ENCODE measurements around the gene TXNL4B. TPM values are rescaled to one million over a fixed set of nuclear protein-coding genes. Genes with fewer than 3 reads are reported as not detected.
A peak's percentile ranks its signal among the peaks of the same experiment; 100 is the strongest.
"Not testable (repeated sequence)": the region's sequence is repeated elsewhere in the genome, so short reads cannot be mapped to it uniquely, and the experiment has no call there.

Gene TXNL4B
- total RNA-seq, 2 donors from 2014 or later: 29.3 to 34.4 TPM

GRCh38 chr16:72083778-72084404 is 9.5 kb downstream of the TXNL4B start:
- Mint-ChIP-seq H3K4me3 (no peak overlapping the region), H3K4me1 (ENCODE audit: low read depth) (no peaks in the 10 kb centered on the region), H3K36me3 (ENCODE audit: insufficient read depth in 2 of 2) (peaks cover 15 to 29% of the 10 kb centered on the region in 2 donors), H3K27me3 (ENCODE audit: low read depth) (no peaks in the 10 kb centered on the region), H3K27ac (no peak overlapping the region), H3K9me3 (peaks cover 1 to 2% of the 10 kb centered on the region in 2 donors)
- ATAC-seq (replicated peaks in 1 of 2) (no peak), DNase-seq (no peak)

GRCh38 chr16:72076991-72077706 is 16.3 kb downstream of the TXNL4B start:
- not testable (repeated sequence) for H3K4me1 Mint-ChIP-seq (ENCODE audit: low read depth); H3K36me3 Mint-ChIP-seq (ENCODE audit: insufficient read depth in 2 of 2); H3K27me3 Mint-ChIP-seq (ENCODE audit: low read depth)

GRCh38 chr16:72075067-72075466 is 18.4 kb downstream of the TXNL4B start:
- H3K4me3 Mint-ChIP-seq; H3K4me1 Mint-ChIP-seq (ENCODE audit: low read depth); DNase-seq; ATAC-seq (replicated peaks in 1 of 2); H3K9me3 Mint-ChIP-seq; H3K36me3 Mint-ChIP-seq (ENCODE audit: insufficient read depth in 2 of 2); H3K27ac Mint-ChIP-seq; H3K27me3 Mint-ChIP-seq (ENCODE audit: low read depth): not testable (repeated sequence)

More at GRCh38 chr16:72076991-72077706, 16.3 kb downstream of the TXNL4B start:
- H3K27ac Mint-ChIP-seq; ATAC-seq (replicated peaks in 1 of 2); H3K9me3 Mint-ChIP-seq; H3K4me3 Mint-ChIP-seq; DNase-seq: not testable (repeated sequence)

GRCh38 chr16:72073560-72074230 is 19.7 kb downstream of the TXNL4B start:
- no peaks in the 10 kb centered on the region for H3K36me3 Mint-ChIP-seq (ENCODE audit: insufficient read depth in 2 of 2)
- no peak overlapping the region for H3K4me3 Mint-ChIP-seq
- H3K9me3 Mint-ChIP-seq: no peaks in the 10 kb centered on the region
- H3K4me1 Mint-ChIP-seq (ENCODE audit: low read depth): no peaks in the 10 kb centered on the region
- no peak for DNase-seq
- ATAC-seq (replicated peaks in 1 of 2): no peak
- no peaks in the 10 kb centered on the region for H3K27me3 Mint-ChIP-seq (ENCODE audit: low read depth)
- no peak overlapping the region for H3K27ac Mint-ChIP-seq

GRCh38 chr16:72072514-72073342 is 20.7 kb downstream of the TXNL4B start:
- Mint-ChIP-seq H3K4me3 (no peak overlapping the region), H3K36me3 (ENCODE audit: insufficient read depth in 2 of 2) (no peaks in the 10 kb centered on the region), H3K27ac (no peak overlapping the region), H3K9me3 (no peaks in the 10 kb centered on the region), H3K27me3 (ENCODE audit: low read depth) (no peaks in the 10 kb centered on the region), H3K4me1 (ENCODE audit: low read depth) (no peaks in the 10 kb centered on the region)
- DNase-seq (no peak), ATAC-seq (replicated peaks in 1 of 2) (no peak)

- no peaks in the 10 kb centered on the region for H3K36me3 Mint-ChIP-seq (ENCODE audit: insufficient read depth in 2 of 2)
- DNase-seq (no peak), ATAC-seq (replicated peaks in 1 of 2) (no peak)
- H3K27ac Mint-ChIP-seq: no peak overlapping the region
- no peak overlapping the region for H3K4me3 Mint-ChIP-seq
- H3K9me3 Mint-ChIP-seq: no peaks in the 10 kb centered on the region
- H3K4me1 Mint-ChIP-seq (ENCODE audit: low read depth): no peaks in the 10 kb centered on the region
- H3K27me3 Mint-ChIP-seq (ENCODE audit: low read depth): no peaks in the 10 kb centered on the region
Measured at GRCh38 chr16:72068930-72069329, 24.5 kb downstream of the TXNL4B start.

GRCh38 chr16:72066747-72067146 is 26.7 kb downstream of the TXNL4B start:
- DNase-seq (peak in 1 of 2 donors; percentile 3), ATAC-seq (replicated peaks in 1 of 2) (no peak)
- Mint-ChIP-seq H3K36me3 (ENCODE audit: insufficient read depth in 2 of 2) (no peaks in the 10 kb centered on the region), H3K27me3 (ENCODE audit: low read depth) (no peaks in the 10 kb centered on the region), H3K4me1 (ENCODE audit: low read depth) (no peaks in the 10 kb centered on the region), H3K4me3 (no peak overlapping the region), H3K27ac (no peak overlapping the region), H3K9me3 (no peaks in the 10 kb centered on the region)

GRCh38 chr16:72064361-72064894 is 29.0 kb downstream of the TXNL4B start:
- Mint-ChIP-seq H3K4me1 (ENCODE audit: low read depth) (no peaks in the 10 kb centered on the region), H3K4me3 (no peak overlapping the region)
- ATAC-seq (replicated peaks in 1 of 2): no peak

GRCh38 chr16:72061564-72061963 is 31.9 kb downstream of the TXNL4B start:
- no peak overlapping the region for H3K4me3 Mint-ChIP-seq
- no peak for DNase-seq
- no peaks in the 10 kb centered on the region for H3K27me3 Mint-ChIP-seq (ENCODE audit: low read depth)
- H3K9me3 Mint-ChIP-seq: no peaks in the 10 kb centered on the region
- no peak for ATAC-seq (replicated peaks in 1 of 2)
- no peaks in the 10 kb centered on the region for H3K4me1 Mint-ChIP-seq (ENCODE audit: low read depth)
- H3K36me3 Mint-ChIP-seq (ENCODE audit: insufficient read depth in 2 of 2): no peaks in the 10 kb centered on the region
- H3K27ac Mint-ChIP-seq: no peak overlapping the region

More at GRCh38 chr16:72064361-72064894, 29.0 kb downstream of the TXNL4B start:
- no peak for DNase-seq
- Mint-ChIP-seq H3K27ac (no peak overlapping the region), H3K9me3 (no peaks in the 10 kb centered on the region), H3K27me3 (ENCODE audit: low read depth) (no peaks in the 10 kb centered on the region), H3K36me3 (ENCODE audit: insufficient read depth in 2 of 2) (no peaks in the 10 kb centered on the region)

GRCh38 chr16:72060405-72060804 is 33.0 kb downstream of the TXNL4B start:
- Mint-ChIP-seq H3K27ac (no peak overlapping the region), H3K4me3 (no peak overlapping the region), H3K4me1 (ENCODE audit: low read depth) (no peaks in the 10 kb centered on the region), H3K36me3 (ENCODE audit: insufficient read depth in 2 of 2) (no peaks in the 10 kb centered on the region), H3K27me3 (ENCODE audit: low read depth) (no peaks in the 10 kb centered on the region), H3K9me3 (no peaks in the 10 kb centered on the region)
- ATAC-seq (replicated peaks in 1 of 2): no peak
- no peak for DNase-seq

- H3K36me3 Mint-ChIP-seq (ENCODE audit: insufficient read depth in 2 of 2); H3K27me3 Mint-ChIP-seq (ENCODE audit: low read depth); DNase-seq; H3K27ac Mint-ChIP-seq; H3K9me3 Mint-ChIP-seq; H3K4me3 Mint-ChIP-seq; H3K4me1 Mint-ChIP-seq (ENCODE audit: low read depth); ATAC-seq (replicated peaks in 1 of 2): not testable (repeated sequence)
Measured at GRCh38 chr16:72059060-72059459, 34.4 kb downstream of the TXNL4B start.

- H3K4me1 Mint-ChIP-seq (ENCODE audit: low read depth); H3K27me3 Mint-ChIP-seq (ENCODE audit: low read depth); H3K9me3 Mint-ChIP-seq; H3K27ac Mint-ChIP-seq; H3K4me3 Mint-ChIP-seq; H3K36me3 Mint-ChIP-seq (ENCODE audit: insufficient read depth in 2 of 2); ATAC-seq (replicated peaks in 1 of 2); DNase-seq: not testable (repeated sequence)
Measured at GRCh38 chr16:72057313-72057712, 36.1 kb downstream of the TXNL4B start.
